Measurements from ENCODE around the gene MRPL36.
"Not testable (repeated sequence)": the region's sequence is repeated elsewhere in the genome, so short reads cannot be mapped to it uniquely, and the experiment has no call there.

The MRPL36 gene

GRCh38 chr5:1814183-1815020 lies 14.8 kb upstream of the MRPL36 start:
- FAIRE-seq = no peak

GRCh38 chr5:1810581-1811101 lies 11.0 kb upstream of the MRPL36 start:
- FAIRE-seq = no peak

- FAIRE-seq = no peak
Measured at GRCh38 chr5:1809416-1810035, 9.9 kb upstream of the MRPL36 start.

GRCh38 chr5:1808439-1808838 lies 8.8 kb upstream of the MRPL36 start:
- FAIRE-seq = no peak

- FAIRE-seq = no peak
Measured at GRCh38 chr5:1807451-1808185, 8.0 kb upstream of the MRPL36 start.

GRCh38 chr5:1806974-1807373 lies 7.3 kb upstream of the MRPL36 start:
- FAIRE-seq = no peak

GRCh38 chr5:1806199-1806598 lies 6.6 kb upstream of the MRPL36 start:
- FAIRE-seq = no peak

- FAIRE-seq = no peak
Measured at GRCh38 chr5:1805736-1806135, 6.1 kb upstream of the MRPL36 start.

GRCh38 chr5:1805326-1805725 lies 5.7 kb upstream of the MRPL36 start:
- no peak for FAIRE-seq

- no peak for FAIRE-seq
Measured at GRCh38 chr5:1804001-1804690, 4.5 kb upstream of the MRPL36 start.

GRCh38 chr5:1803192-1803591 lies 3.6 kb upstream of the MRPL36 start:
- no peak for FAIRE-seq

GRCh38 chr5:1801967-1802295 lies 2.3 kb upstream of the MRPL36 start:
- FAIRE-seq = no peak

- FAIRE-seq = no peak
Measured at GRCh38 chr5:1801222-1801966, 1.8 kb upstream of the MRPL36 start, which contains the start of gene NDUFS6. Gene NDUFS6 (plus strand): TSS chr5:1801407. CDS start chr5:1801418, 11 bp downstream.

- FAIRE-seq = no peak
Measured at GRCh38 chr5:1800472-1801221, 1.0 kb upstream of the MRPL36 start.

- no peak for FAIRE-seq
Measured at GRCh38 chr5:1799110-1799601, 481 bp downstream of the MRPL36 start.

- FAIRE-seq = not testable (repeated sequence)
Measured at GRCh38 chr5:1798589-1798988, 1.0 kb downstream of the MRPL36 start.

- FAIRE-seq = no peak
Measured at GRCh38 chr5:1797855-1798254, 1.8 kb downstream of the MRPL36 start.

- FAIRE-seq = no peak
Measured at GRCh38 chr5:1797103-1797800, 2.4 kb downstream of the MRPL36 start.

- no peak for FAIRE-seq
Measured at GRCh38 chr5:1796371-1797102, 3.1 kb downstream of the MRPL36 start.

GRCh38 chr5:1795931-1796330 lies 3.7 kb downstream of the MRPL36 start:
- no peak for FAIRE-seq
